Tibial nerve (tissue), 3 donors: Measurements from ENCODE around the gene NHERF2.

Experiments used
- POLR2A ChIP-seq, 2 donors: fragments of 450-650 bp; IDR thresholded peaks; one replicate each; pipeline ENCODE4 v1.6.1; 2017; ENCODE audit warnings: antibody characterized with exemption in 2 of 2, mild to moderate bottlenecking in 2 of 2, moderate library complexity in 2 of 2
- TF ChIP-seq, protein P1 (sequence below), 5 experiments: fragments of 200-600 bp in 3 of 5; fragments of 450-650 bp in 2 of 5; sonication (generic) in 3 of 5; IDR thresholded peaks; one replicate each; pipeline ENCODE4 v1.5.1; 2016 to 2019; ENCODE audit warnings: antibody characterized with exemption in 5 of 5, mild to moderate bottlenecking in 3 of 5, moderate library complexity in 2 of 5

DNA sequence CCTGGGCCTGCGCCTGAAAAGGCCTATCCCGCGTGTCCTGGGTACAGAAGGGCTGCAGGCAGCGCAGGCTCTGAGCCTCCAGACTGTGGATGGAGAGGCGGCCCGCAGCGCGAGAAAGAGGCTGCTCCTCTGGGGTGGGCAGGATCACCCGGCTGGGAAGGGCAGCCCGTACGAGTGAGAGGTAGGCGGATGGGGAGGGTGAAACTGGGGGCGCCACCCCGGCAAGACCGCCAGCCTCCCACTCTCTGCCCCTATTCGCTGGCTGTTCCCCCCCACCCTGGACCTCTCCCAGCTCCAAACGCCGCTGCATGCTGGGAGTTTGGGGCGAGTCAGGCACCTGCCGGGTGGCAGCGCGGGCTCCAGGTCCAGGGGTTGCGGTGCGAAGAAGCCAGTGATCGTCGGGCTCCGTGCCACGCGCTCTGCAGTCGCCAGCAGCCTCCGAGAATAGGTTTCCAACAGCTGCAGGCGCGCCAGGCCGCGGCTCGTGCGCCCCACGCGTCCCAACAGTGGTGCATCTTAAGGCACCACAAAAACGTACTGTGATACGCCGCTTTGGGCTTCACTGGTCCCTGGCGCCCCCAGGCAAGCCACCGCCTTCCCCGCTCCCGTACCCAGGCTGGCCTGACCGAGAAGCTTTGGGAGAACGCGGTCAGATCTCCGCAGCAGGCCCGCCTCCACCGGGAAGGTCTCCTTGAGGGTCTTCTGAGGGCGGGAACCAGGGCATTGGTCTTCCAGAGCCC is 46.5 kb upstream of the NHERF2 start:
- TF ChIP-seq, protein P1, sequence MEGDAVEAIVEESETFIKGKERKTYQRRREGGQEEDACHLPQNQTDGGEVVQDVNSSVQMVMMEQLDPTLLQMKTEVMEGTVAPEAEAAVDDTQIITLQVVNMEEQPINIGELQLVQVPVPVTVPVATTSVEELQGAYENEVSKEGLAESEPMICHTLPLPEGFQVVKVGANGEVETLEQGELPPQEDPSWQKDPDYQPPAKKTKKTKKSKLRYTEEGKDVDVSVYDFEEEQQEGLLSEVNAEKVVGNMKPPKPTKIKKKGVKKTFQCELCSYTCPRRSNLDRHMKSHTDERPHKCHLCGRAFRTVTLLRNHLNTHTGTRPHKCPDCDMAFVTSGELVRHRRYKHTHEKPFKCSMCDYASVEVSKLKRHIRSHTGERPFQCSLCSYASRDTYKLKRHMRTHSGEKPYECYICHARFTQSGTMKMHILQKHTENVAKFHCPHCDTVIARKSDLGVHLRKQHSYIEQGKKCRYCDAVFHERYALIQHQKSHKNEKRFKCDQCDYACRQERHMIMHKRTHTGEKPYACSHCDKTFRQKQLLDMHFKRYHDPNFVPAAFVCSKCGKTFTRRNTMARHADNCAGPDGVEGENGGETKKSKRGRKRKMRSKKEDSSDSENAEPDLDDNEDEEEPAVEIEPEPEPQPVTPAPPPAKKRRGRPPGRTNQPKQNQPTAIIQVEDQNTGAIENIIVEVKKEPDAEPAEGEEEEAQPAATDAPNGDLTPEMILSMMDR (IDR thresholded peaks at IDR 0.05): no peak
- TF ChIP-seq POLR2A (IDR thresholded peaks at IDR 0.05): no peak
